ENCODE data around the gene FAM200A. TPM values are rescaled to one million over a fixed set of nuclear protein-coding genes. Genes with fewer than 3 reads are reported as not detected.
"Not testable (repeated sequence)": the region's sequence is repeated elsewhere in the genome, so short reads cannot be mapped to it uniquely, and the experiment has no call there.

FAM200A gene
- total and polyA plus RNA-seq, 5 experiments from 2014 or later, result 3.2 to 11.3 (median 6.3) TPM

GRCh38 chr7:99557196-99557607 is 5.3 kb upstream of the FAM200A start:
- Mint-ChIP-seq H3K4me1 (peaks cover 30 to 67% (median 65%) of the 10 kb centered on the region in 4 donors), H3K27ac (peak overlapping the region; percentile 98 to 100 (median 100)), H3K36me3 (peaks cover 0 to 48% (median 9%) of the 10 kb centered on the region in 3 donors), H3K9me3 (no peaks in the 10 kb centered on the region), H3K27me3 (no peaks in the 10 kb centered on the region), H3K4me3 (peak overlapping the region; percentile 91 to 100 (median 99))
- no peak for ATAC-seq
- POLR2A ChIA-PET, result interaction anchor here (0.7 to 4.1 kb wide), 12 partner anchors 9 to 872 kb away, joined by 3 to 71 read pairs (median 21); partner anchors contain the start of genes BUD31, CPSF4, MCM7 and MEPCE
- no peak for DNase-seq

- peak overlapping the region in 7 of 10 donors; percentile 1 to 89 (median 74) for H3K27ac Mint-ChIP-seq
- peaks cover 0 to 28% (median 8%) of the 10 kb centered on the region in 3 donors for H3K36me3 Mint-ChIP-seq
- no peaks in the 10 kb centered on the region for H3K9me3 Mint-ChIP-seq
- no peak for DNase-seq
- H3K27me3 Mint-ChIP-seq, result no peaks in the 10 kb centered on the region
- peaks cover 24 to 63% (median 60%) of the 10 kb centered on the region in 4 donors for H3K4me1 Mint-ChIP-seq
- H3K4me3 Mint-ChIP-seq, result peak overlapping the region in 5 of 10 donors; percentile 0 to 13 (median 6)
- POLR2A ChIA-PET, result no interaction called here
- no peak for ATAC-seq
These were observed 3.0 kb upstream of the FAM200A start for GRCh38 chr7:99554939-99555338.

GRCh38 chr7:99553039-99553438 is 1.1 kb upstream of the FAM200A start:
- Mint-ChIP-seq H3K4me3 (peak overlapping the region in 4 of 10 donors; percentile 39 to 89 (median 52)), H3K4me1 (peaks cover 23 to 67% (median 55%) of the 10 kb centered on the region in 4 donors), H3K36me3 (peaks cover 4 to 27% (median 15%) of the 10 kb centered on the region in 3 donors), H3K9me3 (peaks cover 0 to 7% (median 2%) of the 10 kb centered on the region in 9 donors), H3K27me3 (no peaks in the 10 kb centered on the region), H3K27ac (peak overlapping the region in 9 of 10 donors; percentile 41 to 91 (median 71))
- POLR2A ChIA-PET, result interaction anchor here (0.6 to 1.1 kb wide), 2 partner anchors 45 to 55 kb away, joined by 3 read pairs; no protein-coding TSS in a partner anchor
- ATAC-seq, result no peak
- no peak for DNase-seq

GRCh38 chr7:99551334-99551733 is 580 bp downstream of the FAM200A start:
- ATAC-seq (no peak), DNase-seq (peak in 1 of 10 donors; percentile 19)
- H3K4me3 Mint-ChIP-seq, result peak overlapping the region; percentile 87 to 95 (median 92)
- H3K27ac Mint-ChIP-seq, result peak overlapping the region; percentile 85 to 99 (median 97)
- POLR2A ChIA-PET, result interaction anchor here (0.8 to 2.7 kb wide), 3 partner anchors 47 to 88 kb away, joined by 3 to 22 read pairs (median 6); partner anchors contain the start of genes ZKSCAN5 and ZNF394
- peaks cover 9 to 32% (median 25%) of the 10 kb centered on the region in 3 donors for H3K36me3 Mint-ChIP-seq
- peaks cover 18 to 54% (median 42%) of the 10 kb centered on the region in 4 donors for H3K4me1 Mint-ChIP-seq
- no peaks in the 10 kb centered on the region for H3K27me3 Mint-ChIP-seq
- peaks cover 0 to 9% (median 4%) of the 10 kb centered on the region in 9 donors for H3K9me3 Mint-ChIP-seq

GRCh38 chr7:99549545-99549944 is 2.4 kb downstream of the FAM200A start:
- DNase-seq, H3K27me3 Mint-ChIP-seq, H3K9me3 Mint-ChIP-seq, ATAC-seq: not testable (repeated sequence)
- Mint-ChIP-seq H3K4me3 (peak overlapping the region in 4 of 10 donors; percentile 22 to 42 (median 30)), H3K4me1 (peaks cover 12 to 43% (median 30%) of the 10 kb centered on the region in 4 donors), H3K36me3 (peaks cover 9 to 20% (median 20%) of the 10 kb centered on the region in 3 donors), H3K27ac (peak overlapping the region in 1 of 10 donors; percentile 39)
- POLR2A ChIA-PET, result interaction anchor here (0.6 kb wide), 1 partner anchor 141 kb away, joined by 4 read pairs; the partner anchor contains the start of gene BUD31

GRCh38 chr7:99545308-99545707 is 6.6 kb downstream of the FAM200A start:
- Mint-ChIP-seq H3K36me3 (peaks cover 14 to 25% (median 17%) of the 10 kb centered on the region in 3 donors), H3K4me1 (peaks cover 1 to 11% (median 3%) of the 10 kb centered on the region in 4 donors), H3K9me3 (peaks cover 0 to 22% (median 13%) of the 10 kb centered on the region in 9 donors)
- POLR2A ChIA-PET, H3K4me3 Mint-ChIP-seq, DNase-seq, ATAC-seq, H3K27ac Mint-ChIP-seq, H3K27me3 Mint-ChIP-seq: not testable (repeated sequence)

GRCh38 chr7:99543916-99544315 is 8.0 kb downstream of the FAM200A start:
- no peak for ATAC-seq

GRCh38 chr7:99543081-99543671 is 8.7 kb downstream of the FAM200A start:
- POLR2A ChIA-PET, result no interaction called here
- no peak for DNase-seq
- peaks cover 0 to 3% (median 1%) of the 10 kb centered on the region in 4 donors for H3K4me1 Mint-ChIP-seq
- ATAC-seq, result no peak
- H3K4me3 Mint-ChIP-seq, result no peak overlapping the region
- no peak overlapping the region for H3K27ac Mint-ChIP-seq
- H3K36me3 Mint-ChIP-seq, result peaks cover 11 to 21% (median 15%) of the 10 kb centered on the region in 3 donors
- H3K27me3 Mint-ChIP-seq, result no peaks in the 10 kb centered on the region
- H3K9me3 Mint-ChIP-seq, result peaks cover 0 to 39% (median 17%) of the 10 kb centered on the region in 9 donors

More at GRCh38 chr7:99543916-99544315, 8.0 kb downstream of the FAM200A start:
- H3K27ac Mint-ChIP-seq, result no peak overlapping the region
- H3K9me3 Mint-ChIP-seq, result peaks cover 0 to 36% (median 15%) of the 10 kb centered on the region in 9 donors
- H3K36me3 Mint-ChIP-seq, result peaks cover 14 to 24% (median 15%) of the 10 kb centered on the region in 3 donors
- POLR2A ChIA-PET, result no interaction called here
- no peak for DNase-seq
- H3K4me3 Mint-ChIP-seq, result no peak overlapping the region
- no peaks in the 10 kb centered on the region for H3K27me3 Mint-ChIP-seq
- peaks cover 0 to 3% (median 1%) of the 10 kb centered on the region in 4 donors for H3K4me1 Mint-ChIP-seq

GRCh38 chr7:99541212-99541611 is 10.7 kb downstream of the FAM200A start:
- Mint-ChIP-seq H3K27me3 (no peaks in the 10 kb centered on the region), H3K9me3 (peaks cover 0 to 44% (median 14%) of the 10 kb centered on the region in 9 donors), H3K4me3 (no peak overlapping the region), H3K36me3 (peaks cover 0 to 9% (median 7%) of the 10 kb centered on the region in 3 donors), H3K4me1 (peaks cover 0 to 3% (median 1%) of the 10 kb centered on the region in 4 donors), H3K27ac (no peak overlapping the region)
- no peak for DNase-seq
- ATAC-seq, result no peak
- POLR2A ChIA-PET, result no interaction called here

- POLR2A ChIA-PET, result no interaction called here
- Mint-ChIP-seq H3K9me3 (peaks cover 0 to 44% (median 14%) of the 10 kb centered on the region in 9 donors), H3K27ac (no peak overlapping the region), H3K36me3 (peaks cover 0 to 9% (median 7%) of the 10 kb centered on the region in 3 donors), H3K27me3 (no peaks in the 10 kb centered on the region), H3K4me1 (peaks cover 0 to 3% (median 1%) of the 10 kb centered on the region in 4 donors), H3K4me3 (no peak overlapping the region)
- ATAC-seq (no peak), DNase-seq (no peak)
These were observed 11.4 kb downstream of the FAM200A start for GRCh38 chr7:99540542-99540941.

- Mint-ChIP-seq H3K4me3 (no peak overlapping the region), H3K4me1 (peaks cover 0 to 3% (median 1%) of the 10 kb centered on the region in 4 donors), H3K27me3 (no peaks in the 10 kb centered on the region), H3K9me3 (peaks cover 0 to 48% (median 14%) of the 10 kb centered on the region in 9 donors), H3K27ac (no peak overlapping the region), H3K36me3 (peaks cover 0 to 9% (median 7%) of the 10 kb centered on the region in 3 donors)
- DNase-seq (no peak), ATAC-seq (no peak)
- POLR2A ChIA-PET, result interaction anchor here (0.7 kb wide), 1 partner anchor 13 kb away, joined by 4 read pairs; no protein-coding TSS in a partner anchor
These were observed 12.6 kb downstream of the FAM200A start for GRCh38 chr7:99539213-99539811.

- peaks cover 26 to 36% (median 28%) of the 10 kb centered on the region in 3 donors for H3K36me3 Mint-ChIP-seq
- DNase-seq, result no peak
- peaks cover 0 to 68% (median 28%) of the 10 kb centered on the region in 9 donors for H3K9me3 Mint-ChIP-seq
- POLR2A ChIA-PET, result no interaction called here
- H3K27me3 Mint-ChIP-seq, result no peaks in the 10 kb centered on the region
- H3K4me3 Mint-ChIP-seq, result no peak overlapping the region
- H3K4me1 Mint-ChIP-seq, result no peaks in the 10 kb centered on the region
- no peak overlapping the region for H3K27ac Mint-ChIP-seq
- ATAC-seq, result no peak
These were observed 16.2 kb downstream of the FAM200A start for GRCh38 chr7:99535667-99536066.

All from naive thymus-derived CD8-positive, alpha-beta T cell (primary cell).